Measurements from ENCODE around the gene BTAF1. TPM values are rescaled to one million over a fixed set of nuclear protein-coding genes. Genes with fewer than 3 reads are reported as not detected.

Gene BTAF1
- total RNA-seq, 1 experiment from 2014 or later = 49.6 TPM

DNA sequence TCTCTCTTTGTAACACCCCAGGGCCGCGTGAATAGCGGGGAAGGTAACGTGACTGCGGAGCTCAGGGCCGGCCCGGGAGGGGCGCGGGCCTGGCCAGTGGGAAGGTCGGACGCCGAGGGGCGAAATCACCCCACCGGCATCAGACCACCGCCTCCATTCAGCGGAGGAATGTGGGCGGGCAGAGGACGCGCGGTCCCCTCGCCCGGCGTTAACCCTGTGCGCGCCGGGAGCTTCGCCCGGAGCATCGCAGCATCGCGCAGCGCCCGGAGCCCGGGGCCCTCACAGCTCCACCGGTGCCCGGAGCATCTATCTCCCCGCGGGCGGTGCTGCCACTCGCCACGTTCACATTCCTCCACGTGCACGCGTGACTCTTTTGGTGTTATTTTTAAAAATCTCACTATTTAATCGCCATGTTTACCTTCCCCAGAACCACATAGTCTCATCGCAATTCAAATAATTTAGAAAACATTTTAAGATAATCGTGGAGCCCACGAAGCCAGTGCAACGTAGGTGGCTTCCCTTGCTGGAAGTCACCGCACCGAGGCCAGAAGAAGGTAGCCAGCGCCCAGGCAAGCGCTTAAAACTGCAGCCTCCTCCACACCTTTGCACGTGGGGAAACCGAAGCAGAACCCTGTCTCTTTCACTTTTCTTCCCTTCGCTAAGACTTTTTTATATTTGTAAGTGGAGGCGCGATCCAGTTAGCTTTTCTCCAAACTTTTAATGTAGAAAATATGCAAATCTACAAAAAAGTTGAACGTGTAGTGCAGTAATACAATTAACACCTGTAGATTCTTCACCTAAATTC is 36.1 kb upstream of the BTAF1 start (continued):
- TF ChIP-seq ESRRA (CRISPR knock-in tag; IDR thresholded peaks at IDR 0.05; ENCODE audit: borderline replicate concordance) (peak; percentile 70; the same call in 1 of the 2 replicates), FOXJ3 (CRISPR knock-in tag; IDR thresholded peaks at IDR 0.05; ENCODE audit: borderline replicate concordance) (no peak), GTF2I (CRISPR knock-in tag; conservative IDR thresholded peaks at IDR 0.05) (no peak), ZNF121 (CRISPR knock-in tag; IDR thresholded peaks at IDR 0.05) (no peak), NFE2L1 (CRISPR knock-in tag; IDR thresholded peaks at IDR 0.05) (peak; percentile 53; the same call in 1 of the 2 replicates), SP1 (CRISPR knock-in tag; conservative IDR thresholded peaks at IDR 0.05) (peak; percentile 99), TEAD4 (CRISPR knock-in tag; IDR thresholded peaks at IDR 0.05) (0 out of 2 replicates have a peak, but pooled peaks have one; percentile 28), ZNF138 (CRISPR knock-in tag; conservative IDR thresholded peaks at IDR 0.05) (peak; percentile 69; the same call in 1 of the 2 replicates), GABPB1 (CRISPR knock-in tag; IDR thresholded peaks at IDR 0.05) (0 out of 2 replicates have a peak, but pooled peaks have one; percentile 35), ZNF416 (CRISPR knock-in tag; IDR thresholded peaks at IDR 0.05) (no peak), ETV6 (CRISPR knock-in tag; IDR thresholded peaks at IDR 0.05) (peak; percentile 89), ZNF423 (CRISPR knock-in tag; IDR thresholded peaks at IDR 0.05) (peak; percentile 75), ZBTB21 (CRISPR knock-in tag; IDR thresholded peaks at IDR 0.05; ENCODE audit: borderline replicate concordance) (peak; percentile 74; the same call in 1 of the 2 replicates), FOXK1 (CRISPR knock-in tag; IDR thresholded peaks at IDR 0.05) (peak; percentile 81; the same call in 1 of the 2 replicates), CREM (CRISPR knock-in tag; IDR thresholded peaks at IDR 0.05) (peak; percentile 59; the same call in 1 of the 2 replicates), ZNF232 (CRISPR knock-in tag; IDR thresholded peaks at IDR 0.05) (peak; percentile 53; the same call in 1 of the 2 replicates), EMX1 (CRISPR knock-in tag; IDR thresholded peaks at IDR 0.05) (no peak), ZNF219 (CRISPR knock-in tag; IDR thresholded peaks at IDR 0.05; ENCODE audit: borderline replicate concordance) (peak; percentile 88; the same call in 1 of the 2 replicates), NFYB (CRISPR knock-in tag; conservative IDR thresholded peaks at IDR 0.05; ENCODE audit: low read depth) (0 out of 2 replicates have a peak, but pooled peaks have one; percentile 34), ZBTB43 (CRISPR knock-in tag; IDR thresholded peaks at IDR 0.05) (0 out of 2 replicates have a peak, but pooled peaks have one; percentile 72), FOXP4 (CRISPR knock-in tag; IDR thresholded peaks at IDR 0.05) (peak; percentile 89)
- TF ChIP-seq, protein P1, sequence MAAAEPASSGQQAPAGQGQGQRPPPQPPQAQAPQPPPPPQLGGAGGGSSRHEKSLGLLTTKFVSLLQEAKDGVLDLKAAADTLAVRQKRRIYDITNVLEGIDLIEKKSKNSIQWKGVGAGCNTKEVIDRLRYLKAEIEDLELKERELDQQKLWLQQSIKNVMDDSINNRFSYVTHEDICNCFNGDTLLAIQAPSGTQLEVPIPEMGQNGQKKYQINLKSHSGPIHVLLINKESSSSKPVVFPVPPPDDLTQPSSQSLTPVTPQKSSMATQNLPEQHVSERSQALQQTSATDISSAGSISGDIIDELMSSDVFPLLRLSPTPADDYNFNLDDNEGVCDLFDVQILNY (CRISPR knock-in tag; IDR thresholded peaks at IDR 0.05) = peak; percentile 90; the same call in 1 of the 2 replicates
- TF ChIP-seq, protein P2, sequence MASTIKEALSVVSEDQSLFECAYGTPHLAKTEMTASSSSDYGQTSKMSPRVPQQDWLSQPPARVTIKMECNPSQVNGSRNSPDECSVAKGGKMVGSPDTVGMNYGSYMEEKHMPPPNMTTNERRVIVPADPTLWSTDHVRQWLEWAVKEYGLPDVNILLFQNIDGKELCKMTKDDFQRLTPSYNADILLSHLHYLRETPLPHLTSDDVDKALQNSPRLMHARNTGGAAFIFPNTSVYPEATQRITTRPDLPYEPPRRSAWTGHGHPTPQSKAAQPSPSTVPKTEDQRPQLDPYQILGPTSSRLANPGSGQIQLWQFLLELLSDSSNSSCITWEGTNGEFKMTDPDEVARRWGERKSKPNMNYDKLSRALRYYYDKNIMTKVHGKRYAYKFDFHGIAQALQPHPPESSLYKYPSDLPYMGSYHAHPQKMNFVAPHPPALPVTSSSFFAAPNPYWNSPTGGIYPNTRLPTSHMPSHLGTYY (CRISPR knock-in tag; IDR thresholded peaks at IDR 0.05) = no peak
- TF ChIP-seq, protein P3, sequence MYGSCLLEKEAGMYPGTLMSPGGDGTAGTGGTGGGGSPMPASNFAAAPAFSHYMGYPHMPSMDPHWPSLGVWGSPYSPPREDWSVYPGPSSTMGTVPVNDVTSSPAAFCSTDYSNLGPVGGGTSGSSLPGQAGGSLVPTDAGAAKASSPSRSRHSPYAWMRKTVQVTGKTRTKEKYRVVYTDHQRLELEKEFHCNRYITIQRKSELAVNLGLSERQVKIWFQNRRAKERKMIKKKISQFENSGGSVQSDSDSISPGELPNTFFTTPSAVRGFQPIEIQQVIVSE (CRISPR knock-in tag; IDR thresholded peaks at IDR 0.05; ENCODE audit: borderline replicate concordance) = no peak
- TF ChIP-seq, protein P4, sequence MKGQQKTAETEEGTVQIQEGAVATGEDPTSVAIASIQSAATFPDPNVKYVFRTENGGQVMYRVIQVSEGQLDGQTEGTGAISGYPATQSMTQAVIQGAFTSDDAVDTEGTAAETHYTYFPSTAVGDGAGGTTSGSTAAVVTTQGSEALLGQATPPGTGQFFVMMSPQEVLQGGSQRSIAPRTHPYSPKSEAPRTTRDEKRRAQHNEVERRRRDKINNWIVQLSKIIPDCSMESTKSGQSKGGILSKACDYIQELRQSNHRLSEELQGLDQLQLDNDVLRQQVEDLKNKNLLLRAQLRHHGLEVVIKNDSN (CRISPR knock-in tag; IDR thresholded peaks at IDR 0.05) = peak; percentile 90
- TF ChIP-seq, protein P5, sequence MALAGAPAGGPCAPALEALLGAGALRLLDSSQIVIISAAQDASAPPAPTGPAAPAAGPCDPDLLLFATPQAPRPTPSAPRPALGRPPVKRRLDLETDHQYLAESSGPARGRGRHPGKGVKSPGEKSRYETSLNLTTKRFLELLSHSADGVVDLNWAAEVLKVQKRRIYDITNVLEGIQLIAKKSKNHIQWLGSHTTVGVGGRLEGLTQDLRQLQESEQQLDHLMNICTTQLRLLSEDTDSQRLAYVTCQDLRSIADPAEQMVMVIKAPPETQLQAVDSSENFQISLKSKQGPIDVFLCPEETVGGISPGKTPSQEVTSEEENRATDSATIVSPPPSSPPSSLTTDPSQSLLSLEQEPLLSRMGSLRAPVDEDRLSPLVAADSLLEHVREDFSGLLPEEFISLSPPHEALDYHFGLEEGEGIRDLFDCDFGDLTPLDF (CRISPR knock-in tag; IDR thresholded peaks at IDR 0.05) = peak; percentile 53; the same call in 1 of the 2 replicates
- TF ChIP-seq, protein P6, sequence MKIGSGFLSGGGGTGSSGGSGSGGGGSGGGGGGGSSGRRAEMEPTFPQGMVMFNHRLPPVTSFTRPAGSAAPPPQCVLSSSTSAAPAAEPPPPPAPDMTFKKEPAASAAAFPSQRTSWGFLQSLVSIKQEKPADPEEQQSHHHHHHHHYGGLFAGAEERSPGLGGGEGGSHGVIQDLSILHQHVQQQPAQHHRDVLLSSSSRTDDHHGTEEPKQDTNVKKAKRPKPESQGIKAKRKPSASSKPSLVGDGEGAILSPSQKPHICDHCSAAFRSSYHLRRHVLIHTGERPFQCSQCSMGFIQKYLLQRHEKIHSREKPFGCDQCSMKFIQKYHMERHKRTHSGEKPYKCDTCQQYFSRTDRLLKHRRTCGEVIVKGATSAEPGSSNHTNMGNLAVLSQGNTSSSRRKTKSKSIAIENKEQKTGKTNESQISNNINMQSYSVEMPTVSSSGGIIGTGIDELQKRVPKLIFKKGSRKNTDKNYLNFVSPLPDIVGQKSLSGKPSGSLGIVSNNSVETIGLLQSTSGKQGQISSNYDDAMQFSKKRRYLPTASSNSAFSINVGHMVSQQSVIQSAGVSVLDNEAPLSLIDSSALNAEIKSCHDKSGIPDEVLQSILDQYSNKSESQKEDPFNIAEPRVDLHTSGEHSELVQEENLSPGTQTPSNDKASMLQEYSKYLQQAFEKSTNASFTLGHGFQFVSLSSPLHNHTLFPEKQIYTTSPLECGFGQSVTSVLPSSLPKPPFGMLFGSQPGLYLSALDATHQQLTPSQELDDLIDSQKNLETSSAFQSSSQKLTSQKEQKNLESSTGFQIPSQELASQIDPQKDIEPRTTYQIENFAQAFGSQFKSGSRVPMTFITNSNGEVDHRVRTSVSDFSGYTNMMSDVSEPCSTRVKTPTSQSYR (CRISPR knock-in tag; IDR thresholded peaks at IDR 0.05) = peak; percentile 70; the same call in 1 of the 2 replicates
